DOHH2 (cell line): ENCODE data around the gene OXNAD1.

ENCODE experiments used
- CTCF ChIP-seq: fragments of 200-600 bp; sonication (generic); IDR thresholded peaks from one replicate; pipeline ENCODE4 v1.5.1; 2014; ENCODE audit warnings: antibody characterized with exemption, mild to moderate bottlenecking, low read depth, low read length; ENCODE audit not compliant: poor library complexity, severe bottlenecking
- EZH2phosphoT487 ChIP-seq: fragments of 200-600 bp; sonication (generic); IDR thresholded peaks from 2 replicates; pipeline ENCODE4 v1.6.1; 2017; ENCODE audit warnings: borderline replicate concordance, mild to moderate bottlenecking, antibody characterized with exemption, low read length, moderate library complexity, mixed read lengths

GRCh38 chr3:16290827-16291196, 25.8 kb downstream of the OXNAD1 start:
- TF ChIP-seq CTCF: no peak
- no peak for TF ChIP-seq EZH2phosphoT487
